GF-D8 (cell line): ENCODE results near the gene KCNJ3.

Experiments
- DNase-seq: peaks from one replicate; lab custom pipeline; 2025; lab: John Stamatoyannopoulos, UW

The KCNJ3 gene

DNA sequence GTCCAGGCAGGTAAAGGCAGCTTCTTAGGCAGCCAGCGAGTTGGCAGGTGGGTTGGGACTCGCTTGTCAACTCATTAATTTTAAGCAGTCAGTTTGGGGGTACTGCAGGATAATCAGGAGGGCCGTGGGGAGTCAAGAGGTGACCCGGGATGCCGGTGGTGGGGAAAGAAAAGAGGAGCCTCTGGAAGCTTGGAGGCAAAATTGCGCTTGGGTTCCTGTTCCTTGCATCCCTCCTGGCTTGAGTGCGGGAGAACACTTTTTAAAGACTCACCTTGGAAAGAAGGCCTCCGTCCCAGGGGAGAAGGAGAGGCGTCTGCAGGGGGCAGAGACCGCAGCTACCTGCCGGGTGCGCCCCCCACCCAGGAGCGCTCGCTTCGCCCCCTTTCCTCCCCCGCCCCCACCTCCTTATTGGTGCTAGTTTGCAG, at the start of gene KCNJ3:
Gene KCNJ3, plus strand, starts transcription at position 400 of the 425 bp plus-strand sequence. CDS start 81 bp downstream, outside the sequence.
- DNase-seq = no peak

DNA sequence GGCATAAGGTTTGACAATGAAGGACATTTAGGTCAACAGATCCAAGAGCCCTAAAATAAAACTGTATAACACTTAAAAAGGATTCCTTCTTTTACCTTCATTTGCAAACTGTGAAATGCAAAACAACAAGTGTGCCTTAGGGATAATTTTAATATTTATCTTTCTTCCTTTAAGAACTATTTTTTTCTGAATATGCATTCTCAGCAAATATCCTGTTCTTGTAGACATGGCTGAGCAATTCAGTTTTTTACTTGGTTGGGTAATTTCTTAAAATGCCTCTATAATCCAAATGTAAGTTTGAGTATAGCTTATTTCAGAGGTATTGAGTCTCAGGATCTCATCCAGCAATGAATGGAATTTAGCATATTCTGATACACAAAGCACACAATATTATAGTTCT, 43.0 kb upstream of the KCNJ3 start:
- DNase-seq = no peak

- no peak for DNase-seq
Measured at GRCh38 chr2:154658854-154659253, 39.6 kb upstream of the KCNJ3 start.

GRCh38 chr2:154664248-154664647, 34.2 kb upstream of the KCNJ3 start:
- DNase-seq = no peak

- DNase-seq = no peak
Measured at GRCh38 chr2:154670083-154670482, 28.4 kb upstream of the KCNJ3 start.

DNA sequence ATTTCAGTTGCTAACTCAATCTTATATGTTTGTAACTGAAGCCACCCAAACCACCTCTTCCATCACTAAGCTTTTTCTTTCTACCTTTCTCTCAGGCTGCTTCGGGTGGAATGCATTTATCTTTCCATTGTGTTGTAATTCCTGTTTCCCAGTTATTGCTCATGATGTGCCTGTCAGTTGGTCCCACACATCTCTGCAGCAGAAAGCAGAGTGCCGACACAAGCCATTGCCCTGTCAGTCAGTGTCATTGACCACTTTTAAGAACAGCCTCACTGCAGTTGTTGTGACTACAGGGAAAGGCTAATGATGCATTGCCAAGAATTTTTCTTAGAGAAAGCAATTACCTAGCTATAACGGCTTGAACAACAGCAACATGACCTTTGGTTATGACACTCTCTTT, 24.8 kb upstream of the KCNJ3 start:
- DNase-seq = no peak

GRCh38 chr2:154677401-154677800, 21.1 kb upstream of the KCNJ3 start:
- DNase-seq = no peak

DNA sequence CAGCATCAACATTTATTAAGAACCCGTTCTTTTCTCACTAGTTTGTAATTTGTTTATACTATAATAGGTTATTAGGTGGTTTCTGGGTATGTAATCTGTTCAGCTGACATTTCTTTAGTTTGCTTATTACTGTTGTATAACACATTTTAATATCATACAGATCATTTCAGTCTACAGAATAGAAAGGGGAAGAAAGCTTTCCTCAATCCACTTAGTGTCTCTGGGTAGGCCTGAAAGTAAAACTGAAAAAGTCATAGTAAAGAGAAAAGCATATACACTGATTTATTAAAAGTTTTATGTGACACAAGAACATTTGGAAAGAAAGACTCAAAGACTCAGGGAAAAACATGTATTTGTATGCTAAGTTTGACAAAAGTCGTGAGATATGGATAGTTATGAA, 16.8 kb upstream of the KCNJ3 start:
- DNase-seq = no peak

GRCh38 chr2:154686162-154686561, 12.3 kb upstream of the KCNJ3 start:
- no peak for DNase-seq

DNA sequence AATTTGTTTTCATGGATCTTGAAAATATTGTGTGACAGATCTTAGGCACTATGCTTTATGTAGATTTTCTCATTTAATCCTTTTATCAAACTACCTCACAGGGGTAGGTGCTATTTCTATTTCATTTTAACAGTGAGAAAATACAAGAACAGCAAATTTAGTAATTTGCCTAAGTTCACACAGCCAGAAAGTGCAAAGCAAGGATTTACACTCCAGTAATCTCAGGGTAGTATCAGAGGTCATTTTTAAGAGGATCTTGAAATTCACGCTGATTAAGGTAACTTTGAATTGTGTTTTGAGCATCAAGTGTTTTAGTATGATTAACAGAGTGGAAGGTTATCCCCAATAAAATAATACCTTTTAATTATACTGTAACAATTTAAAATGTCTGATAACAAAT, 10.1 kb upstream of the KCNJ3 start:
- DNase-seq = no peak

DNA sequence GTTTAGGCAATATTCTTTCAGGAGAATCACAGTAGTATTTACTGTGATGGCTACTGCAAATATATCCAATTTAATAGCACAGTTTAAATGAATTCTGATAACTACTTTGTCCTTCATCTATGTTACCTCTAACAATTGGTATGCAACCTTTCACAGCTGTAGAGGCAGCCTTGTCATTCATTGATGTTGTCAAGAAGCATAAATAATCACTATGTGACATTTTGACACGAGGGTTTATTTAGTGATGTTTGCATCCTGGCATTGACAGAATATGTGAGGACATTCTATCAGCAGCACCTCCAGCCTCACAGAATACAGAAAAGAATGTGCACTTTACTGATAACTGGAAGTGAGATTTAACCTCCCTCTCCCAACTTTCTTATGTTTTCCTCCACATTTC, 9.3 kb upstream of the KCNJ3 start:
- DNase-seq = no peak

GRCh38 chr2:154692927-154693326, 5.6 kb upstream of the KCNJ3 start:
- DNase-seq = no peak

DNA sequence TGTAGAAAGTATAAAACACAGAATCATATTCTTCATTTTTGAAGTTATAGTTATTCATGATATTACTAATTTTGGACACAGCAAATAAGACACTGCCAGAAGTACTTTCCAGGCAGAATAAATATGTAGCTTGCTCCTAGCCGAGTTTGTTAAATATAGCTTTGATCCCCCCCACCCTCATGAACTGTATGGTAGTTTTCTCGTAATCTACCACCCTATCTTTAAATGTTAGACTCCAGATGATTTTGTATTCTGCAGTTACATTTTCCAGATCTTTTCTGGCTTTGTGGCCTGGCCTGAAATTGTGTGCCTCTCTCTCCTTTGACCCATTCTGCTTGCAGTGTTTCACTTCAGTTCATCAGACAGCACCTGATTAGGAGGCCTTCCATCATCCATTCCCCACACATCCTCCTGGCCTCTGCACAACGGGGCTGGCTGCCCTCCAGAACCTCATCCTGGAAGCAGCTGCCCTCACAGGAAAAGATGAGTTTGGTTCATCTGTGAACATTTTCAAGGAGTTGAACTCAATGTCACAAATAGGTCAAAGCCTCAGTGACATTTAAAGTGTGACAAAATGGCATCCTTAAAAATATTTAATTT, 4.7 kb upstream of the KCNJ3 start:
- no peak for DNase-seq

- no peak for DNase-seq
Measured at GRCh38 chr2:154694881-154695280, 3.6 kb upstream of the KCNJ3 start.

DNA sequence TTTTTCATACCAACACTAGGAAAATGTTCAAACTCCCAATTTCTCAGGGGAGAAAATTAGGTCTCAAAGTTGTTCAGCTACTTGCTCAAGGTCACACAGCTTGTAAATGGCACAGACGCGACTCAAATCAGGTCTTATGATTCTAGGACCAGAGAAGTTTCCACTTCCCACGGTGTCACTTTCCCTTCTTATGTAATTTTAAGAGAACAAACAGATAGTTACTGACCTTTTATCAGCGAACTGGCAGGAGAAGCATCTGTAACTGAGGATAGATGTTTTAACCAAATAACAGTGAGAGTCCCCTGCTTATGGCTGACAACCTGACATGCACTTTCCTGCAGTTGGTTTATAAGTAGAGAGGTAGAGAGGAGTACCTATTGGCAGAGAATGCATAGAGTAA, 2.1 kb upstream of the KCNJ3 start:
- no peak for DNase-seq

GRCh38 chr2:154696810-154697417, 1.6 kb upstream of the KCNJ3 start:
- DNase-seq = no peak

DNA sequence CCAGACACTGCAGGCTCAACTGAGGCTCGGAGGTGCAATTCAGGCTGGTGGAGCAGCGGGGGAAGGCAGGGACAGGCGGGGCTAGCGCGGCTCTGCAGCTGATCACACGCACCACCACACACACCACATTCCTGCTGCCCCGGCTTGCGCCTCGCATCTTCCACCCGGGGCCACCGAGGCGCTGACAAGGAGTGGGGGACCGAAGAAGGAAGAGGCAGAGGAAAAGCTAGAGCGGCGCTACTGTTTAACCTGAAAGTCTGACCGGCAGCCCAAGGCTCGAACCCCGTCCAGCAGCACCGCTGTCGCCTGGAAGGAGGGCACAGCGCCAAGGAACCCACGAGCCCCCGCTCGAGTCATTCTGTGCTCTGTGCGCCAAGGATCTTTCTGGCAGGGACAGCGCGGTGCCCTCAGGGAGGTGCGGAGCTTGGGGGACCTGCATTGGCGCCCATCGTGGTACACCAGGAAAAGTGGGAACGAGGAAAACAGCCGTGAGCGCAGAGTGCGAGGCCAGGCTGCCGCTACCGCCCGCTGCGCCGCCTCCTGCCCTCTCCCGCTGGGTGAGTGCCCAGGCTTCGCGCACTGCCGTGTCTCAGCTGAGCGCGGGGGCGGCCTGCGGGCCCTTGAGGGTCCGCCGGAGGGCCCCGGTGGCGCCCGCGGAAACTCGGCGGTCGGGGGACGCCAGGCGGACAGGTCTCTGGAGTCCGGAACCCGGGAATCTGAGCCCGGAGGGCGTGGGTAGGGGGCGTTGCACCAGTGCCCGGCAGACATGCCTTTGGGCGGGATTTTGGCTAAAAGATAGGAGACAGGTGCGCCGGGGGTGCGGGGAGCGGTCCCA, 860 bp upstream of the KCNJ3 start:
- DNase-seq = no peak

GRCh38 chr2:154698721-154699574, 453 bp downstream of the KCNJ3 start:
- DNase-seq = no peak

- no peak for DNase-seq
Measured at GRCh38 chr2:154699575-154699930, 1.1 kb downstream of the KCNJ3 start.

DNA sequence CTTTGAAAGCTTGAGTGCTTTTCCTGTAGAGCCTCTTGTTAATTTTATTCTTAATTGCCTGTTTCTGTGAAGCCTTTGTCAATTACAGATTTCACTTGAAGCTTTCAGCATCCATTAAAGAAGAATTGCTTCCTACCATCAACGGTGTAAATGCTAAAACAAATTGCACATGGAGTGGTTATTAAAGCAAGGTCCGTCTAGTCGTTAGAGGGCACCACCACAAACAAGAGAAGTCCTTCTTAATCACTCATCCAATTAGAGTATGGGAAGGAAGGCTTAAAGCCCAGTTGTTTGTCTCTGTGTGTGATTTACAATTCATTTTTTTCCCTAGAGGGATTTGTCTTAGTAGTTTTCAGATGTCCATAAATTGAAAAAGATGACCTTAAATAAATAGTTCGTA, 1.6 kb downstream of the KCNJ3 start:
- DNase-seq = no peak

DNA sequence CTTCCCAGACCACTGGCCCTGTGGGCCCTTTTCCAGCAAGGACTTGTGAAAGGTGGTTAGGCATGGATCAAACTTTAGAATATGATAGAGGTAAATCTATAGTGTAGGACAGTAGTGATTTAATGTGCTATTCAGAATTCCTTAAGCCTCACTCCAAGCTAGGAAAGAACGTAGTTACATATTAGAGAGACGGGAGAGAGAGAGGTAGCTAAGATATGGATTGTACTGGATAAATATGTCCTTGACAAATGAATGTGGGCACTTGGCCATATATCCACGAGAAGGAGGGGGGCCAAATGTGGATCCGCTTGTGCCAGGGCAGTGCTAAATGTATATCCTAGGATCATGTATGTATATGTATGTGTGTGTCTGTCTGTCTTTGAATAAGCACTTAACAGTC, 6.5 kb downstream of the KCNJ3 start:
- no peak for DNase-seq

- no peak for DNase-seq
Measured at GRCh38 chr2:154706660-154707059, 8.2 kb downstream of the KCNJ3 start.
